ENCODE results near the gene RGS3.

- TF ChIP-seq RBAK (tag by site-specific recombination; IDR thresholded peaks at IDR 0.05) (no peak), ZNF513 (tag by site-specific recombination; IDR thresholded peaks at IDR 0.05) (no peak), CTCF (tag by site-specific recombination; IDR thresholded peaks at IDR 0.05) (no peak), KLF10 (tag by site-specific recombination; IDR thresholded peaks at IDR 0.05) (no peak), ZNF398 (tag by site-specific recombination; IDR thresholded peaks at IDR 0.05) (no peak), PBX3 (CRISPR knock-in tag; IDR thresholded peaks at IDR 0.05) (no peak), ZNF19 (tag by site-specific recombination; IDR thresholded peaks at IDR 0.05; ENCODE audit: low read depth) (no peak), SP7 (tag by site-specific recombination; IDR thresholded peaks at IDR 0.05) (no peak), ZNF785 (tag by site-specific recombination; IDR thresholded peaks at IDR 0.05) (no peak), KLF7 (tag by site-specific recombination; IDR thresholded peaks at IDR 0.05; ENCODE audit: borderline replicate concordance) (no peak), YY2 (tag by site-specific recombination; IDR thresholded peaks at IDR 0.05) (no peak)
Observed at GRCh38 chr9:113563826-113564497, 100.4 kb downstream of the RGS3 start.

Data from HEK293 (cell line).